Fibroblast of mammary gland (primary cell): ENCODE data around the gene ZNF319.
"Not testable (repeated sequence)": the region's sequence is repeated elsewhere in the genome, so short reads cannot be mapped to it uniquely, and the experiment has no call there.

Experiments used
- DNase-seq: peaks from one replicate; pipeline ENCODE4 v3.0.0-alpha.2; 2010; ENCODE audit warnings: low read depth
- H3K4me3 ChIP-seq: 2 replicates; pipeline ENCODE4 v1.5.1; 2011; ENCODE audit warnings: low read depth, mild to moderate bottlenecking, low read length, moderate library complexity; ENCODE audit not compliant: control insufficient read depth
- TF ChIP-seq, protein P1 (sequence below): conservative IDR thresholded peaks from 2 replicates; pipeline ENCODE4 v1.5.1; 2011; ENCODE audit warnings: low read depth, low read length, inconsistent platforms; ENCODE audit not compliant: control insufficient read depth, insufficient read depth

The ZNF319 gene

DNA sequence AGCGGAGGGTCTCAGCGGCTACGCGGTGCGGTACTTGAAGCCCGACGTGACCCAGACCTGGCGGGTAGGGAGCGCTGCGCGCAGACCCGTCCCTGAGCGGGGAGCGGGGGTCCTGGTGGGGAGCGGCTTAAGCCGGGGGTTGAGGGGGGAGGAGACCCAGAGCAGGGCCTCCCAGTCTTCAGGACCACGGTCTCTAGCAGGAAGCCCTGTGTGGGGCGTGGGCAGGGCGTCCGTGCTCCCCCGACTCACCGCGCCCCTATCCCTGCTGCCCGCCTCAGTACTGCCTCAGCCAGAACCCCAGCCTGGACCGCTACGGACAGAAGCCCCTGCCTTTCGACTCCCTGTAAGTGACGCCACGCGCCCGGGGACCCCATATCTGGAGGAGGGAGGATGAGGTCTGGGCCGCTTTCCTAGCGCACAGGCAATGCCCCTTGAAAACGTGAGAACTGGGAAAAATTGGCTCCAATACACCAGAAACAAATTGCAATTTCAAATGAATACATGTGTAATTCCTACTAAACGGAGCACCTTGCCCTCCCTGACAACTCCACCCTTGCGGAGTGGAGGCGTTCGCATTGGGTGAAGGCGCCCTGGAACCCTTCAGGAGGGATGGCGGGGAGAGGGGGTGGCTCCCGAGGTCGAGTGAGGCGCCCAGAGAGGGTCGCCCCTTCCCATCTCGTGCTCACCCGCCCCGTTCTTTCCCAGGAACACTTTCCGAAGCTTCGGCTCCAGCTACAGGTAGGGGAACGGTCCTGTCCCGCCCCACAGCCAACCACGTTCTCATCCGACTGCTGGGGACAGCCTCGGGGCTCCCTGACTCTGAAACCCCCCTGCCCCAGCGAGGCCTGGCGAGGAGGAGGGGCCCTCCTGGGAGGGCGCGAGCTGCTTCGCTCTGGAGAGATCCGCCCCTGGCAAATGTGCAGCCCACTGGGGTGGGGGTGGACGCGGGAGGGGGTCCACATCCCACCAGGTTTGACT, 15.0 kb downstream of the ZNF319 start:
- DNase-seq: no peak
- peak overlapping the region; percentile 36 for H3K4me3 ChIP-seq
- TF ChIP-seq, protein P1, sequence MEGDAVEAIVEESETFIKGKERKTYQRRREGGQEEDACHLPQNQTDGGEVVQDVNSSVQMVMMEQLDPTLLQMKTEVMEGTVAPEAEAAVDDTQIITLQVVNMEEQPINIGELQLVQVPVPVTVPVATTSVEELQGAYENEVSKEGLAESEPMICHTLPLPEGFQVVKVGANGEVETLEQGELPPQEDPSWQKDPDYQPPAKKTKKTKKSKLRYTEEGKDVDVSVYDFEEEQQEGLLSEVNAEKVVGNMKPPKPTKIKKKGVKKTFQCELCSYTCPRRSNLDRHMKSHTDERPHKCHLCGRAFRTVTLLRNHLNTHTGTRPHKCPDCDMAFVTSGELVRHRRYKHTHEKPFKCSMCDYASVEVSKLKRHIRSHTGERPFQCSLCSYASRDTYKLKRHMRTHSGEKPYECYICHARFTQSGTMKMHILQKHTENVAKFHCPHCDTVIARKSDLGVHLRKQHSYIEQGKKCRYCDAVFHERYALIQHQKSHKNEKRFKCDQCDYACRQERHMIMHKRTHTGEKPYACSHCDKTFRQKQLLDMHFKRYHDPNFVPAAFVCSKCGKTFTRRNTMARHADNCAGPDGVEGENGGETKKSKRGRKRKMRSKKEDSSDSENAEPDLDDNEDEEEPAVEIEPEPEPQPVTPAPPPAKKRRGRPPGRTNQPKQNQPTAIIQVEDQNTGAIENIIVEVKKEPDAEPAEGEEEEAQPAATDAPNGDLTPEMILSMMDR: no peak

DNA sequence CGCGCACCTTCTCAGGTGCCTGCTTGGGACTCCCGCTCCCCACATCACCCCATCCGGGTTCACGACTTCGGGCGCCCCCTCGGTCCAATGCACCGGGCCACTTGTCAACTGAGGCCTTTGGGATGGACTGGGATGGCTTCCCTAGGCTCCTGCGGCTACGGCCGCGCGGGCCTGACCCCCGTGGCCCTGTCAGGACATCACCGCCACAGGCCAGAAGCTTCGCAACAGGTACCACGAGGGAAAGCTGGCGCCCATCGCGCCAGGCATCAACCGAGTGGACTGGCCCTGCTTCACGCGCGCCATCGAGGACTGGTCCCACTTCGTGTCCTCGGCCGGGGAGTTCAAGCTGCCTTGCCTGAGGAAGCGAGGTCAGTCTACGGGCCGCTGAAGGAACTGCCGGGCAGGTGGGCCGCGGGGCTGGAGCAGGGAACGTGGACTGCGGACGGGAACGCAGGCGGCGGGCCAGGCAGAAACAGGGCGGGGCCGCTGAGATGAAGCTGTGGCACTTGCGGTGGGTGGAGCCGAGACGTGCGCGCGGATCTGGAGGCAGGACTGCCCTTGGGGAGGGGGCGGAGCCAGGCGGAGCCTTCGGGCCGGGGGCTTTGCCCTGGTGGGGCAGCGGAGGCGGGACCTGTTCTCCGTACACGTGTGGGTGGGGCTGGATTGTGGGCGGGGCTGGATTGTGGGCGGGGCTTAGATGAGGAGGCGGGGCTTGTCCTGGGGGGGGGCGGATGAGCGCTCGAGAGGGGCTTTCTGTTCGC, 15.8 kb downstream of the ZNF319 start:
- TF ChIP-seq, protein P1: no peak
- H3K4me3 ChIP-seq: peak overlapping the region; percentile 36
- peak; percentile 65 for DNase-seq

DNA sequence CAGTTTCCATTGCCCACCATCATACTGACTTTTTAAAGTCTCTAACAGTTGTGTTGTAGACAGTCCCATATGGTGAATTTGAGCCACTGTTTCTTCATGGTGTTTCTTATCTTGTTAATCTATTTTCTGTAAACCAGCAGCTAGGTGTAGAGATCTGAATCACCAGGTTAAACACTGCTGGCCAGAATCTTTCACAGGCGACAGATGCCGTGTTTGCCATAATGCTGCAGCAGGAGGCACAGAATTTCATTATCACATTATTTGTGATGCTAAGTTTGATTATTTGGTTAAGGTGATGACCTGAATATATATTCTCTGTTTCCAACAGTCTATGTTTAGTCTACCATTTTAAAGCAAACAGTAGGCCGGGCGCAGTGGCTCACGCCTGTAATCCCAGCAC, 18.1 kb downstream of the ZNF319 start:
- TF ChIP-seq, protein P1: no peak
- no peak overlapping the region for H3K4me3 ChIP-seq
- no peak for DNase-seq

DNA sequence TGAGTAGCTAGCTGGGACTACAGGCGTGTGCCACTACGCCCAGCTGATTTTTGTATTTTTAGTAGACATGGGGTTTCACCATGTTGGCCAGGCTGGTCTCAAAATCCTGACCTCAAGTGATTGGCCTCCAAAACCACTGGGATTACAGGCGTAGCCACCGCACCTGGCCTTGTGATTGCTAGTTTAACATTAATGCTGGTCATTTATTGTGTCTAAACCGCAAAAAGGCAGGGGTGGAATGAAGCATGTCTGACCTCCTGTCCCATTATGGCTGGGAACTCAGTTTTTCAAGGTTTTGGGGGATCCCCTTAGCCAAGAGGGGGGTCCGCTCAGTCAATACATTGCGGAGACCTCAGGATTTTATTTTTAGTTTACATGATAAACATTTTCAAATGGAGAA, 18.8 kb downstream of the ZNF319 start:
- TF ChIP-seq, protein P1: no peak
- no peak for DNase-seq
- no peak overlapping the region for H3K4me3 ChIP-seq

DNA sequence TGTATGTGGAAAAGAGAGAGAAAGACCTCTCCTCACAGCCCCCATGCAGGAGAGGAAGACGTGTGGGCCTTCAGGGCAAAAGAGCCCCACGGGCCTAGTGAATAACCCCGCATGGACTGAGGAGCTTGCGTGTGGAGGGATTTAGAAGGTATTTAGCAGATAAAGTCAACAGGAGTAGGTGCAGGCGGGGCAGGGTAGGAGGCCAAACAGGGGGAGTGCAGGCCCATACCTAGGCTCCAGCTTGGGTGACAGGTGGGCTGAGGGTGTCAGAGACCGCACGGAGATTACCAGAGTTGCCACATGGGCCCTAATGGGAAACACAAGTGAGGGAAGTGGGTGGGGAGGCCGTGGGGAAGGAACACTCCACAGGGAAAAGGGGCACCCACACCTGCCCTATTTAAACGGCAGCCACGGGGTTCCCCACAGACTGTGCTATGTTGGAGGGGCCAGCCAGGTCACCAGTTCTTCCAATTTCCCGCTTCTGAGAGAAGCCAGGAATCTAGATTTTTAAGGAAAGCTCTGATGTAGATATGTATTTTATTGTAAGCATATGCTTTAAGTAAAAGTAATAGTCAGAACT, 21.4 kb downstream of the ZNF319 start:
- TF ChIP-seq, protein P1: no peak

DNA sequence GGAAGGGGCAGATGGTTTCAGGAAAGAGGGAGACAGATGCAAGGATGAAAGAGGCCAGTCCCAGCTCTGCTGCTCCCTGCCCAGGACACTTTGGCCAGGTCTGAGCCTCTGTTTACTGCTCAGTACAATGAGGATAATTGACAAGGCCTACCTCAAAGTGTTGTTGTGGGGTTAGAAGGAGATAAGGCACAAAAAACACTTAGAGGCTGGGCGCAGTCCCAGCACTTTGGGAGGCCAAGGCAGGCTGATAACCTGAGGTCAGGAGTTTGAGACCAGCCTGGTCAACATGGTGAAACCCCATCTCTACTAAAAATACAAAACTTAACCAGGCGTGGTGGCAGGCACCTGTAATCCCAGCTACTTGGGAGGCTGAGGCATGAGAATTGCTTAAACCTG, 22.4 kb downstream of the ZNF319 start:
- not testable (repeated sequence) for DNase-seq, H3K4me3 ChIP-seq

More for the DNA sequence above, 21.4 kb downstream of the ZNF319 start:
- no peak for DNase-seq
- H3K4me3 ChIP-seq: no peak overlapping the region

DNA sequence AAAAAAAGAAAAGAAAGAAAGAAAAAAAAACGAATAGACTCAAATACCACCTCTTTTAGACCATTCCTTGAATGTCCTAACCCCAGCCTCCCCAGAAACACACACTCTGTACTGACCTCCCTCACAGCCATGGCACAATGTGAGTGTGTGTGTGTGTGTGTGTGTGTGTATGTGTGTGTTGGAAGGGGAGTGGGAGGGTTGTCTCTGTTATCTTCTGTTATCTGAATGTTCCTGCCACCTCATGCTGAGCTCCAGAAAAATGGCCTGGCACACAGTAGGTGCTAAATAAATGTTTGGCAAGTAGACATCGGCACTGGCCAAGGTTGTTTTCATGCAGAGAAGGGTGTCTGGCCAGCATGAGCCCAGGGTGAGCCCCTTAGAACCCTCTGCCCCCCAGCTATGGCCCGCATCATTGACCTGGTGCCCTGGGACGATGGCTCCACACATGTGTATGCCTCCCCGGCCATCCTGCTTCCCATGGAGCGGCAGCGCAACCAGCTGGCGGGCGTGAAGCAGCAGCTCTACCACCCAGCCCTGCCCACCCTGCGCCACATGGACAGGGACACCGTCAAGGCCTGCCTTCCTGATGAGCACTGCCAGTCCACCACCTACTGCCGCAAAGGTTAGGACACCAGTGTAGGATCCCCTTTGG, 22.9 kb downstream of the ZNF319 start:
- TF ChIP-seq, protein P1: no peak
- DNase-seq: no peak
- H3K4me3 ChIP-seq: no peak overlapping the region
